Epithelial cell of esophagus (primary cell): ENCODE data around the gene TRPM7.

Experiments
- DNase-seq: peaks from one replicate; pipeline ENCODE4 v3.0.0; 2010; ENCODE audit warnings: low read depth
- H3K4me3 ChIP-seq: 2 replicates; pipeline ENCODE4 v1.5.1; 2011; ENCODE audit warnings: mild to moderate bottlenecking, low read length, control low read depth
- CTCF ChIP-seq: IDR thresholded peaks from 2 replicates; pipeline ENCODE4 v1.5.1; 2011; ENCODE audit warnings: low read depth, mild to moderate bottlenecking, low read length, control low read depth, inconsistent platforms; ENCODE audit not compliant: insufficient read depth; ENCODE audit errors: missing control alignments

Gene TRPM7

GRCh38 chr15:50543556-50543955, 143.0 kb downstream of the TRPM7 start:
- DNase-seq: no peak
- no peak for TF ChIP-seq CTCF
- no peak overlapping the region for H3K4me3 ChIP-seq

DNA sequence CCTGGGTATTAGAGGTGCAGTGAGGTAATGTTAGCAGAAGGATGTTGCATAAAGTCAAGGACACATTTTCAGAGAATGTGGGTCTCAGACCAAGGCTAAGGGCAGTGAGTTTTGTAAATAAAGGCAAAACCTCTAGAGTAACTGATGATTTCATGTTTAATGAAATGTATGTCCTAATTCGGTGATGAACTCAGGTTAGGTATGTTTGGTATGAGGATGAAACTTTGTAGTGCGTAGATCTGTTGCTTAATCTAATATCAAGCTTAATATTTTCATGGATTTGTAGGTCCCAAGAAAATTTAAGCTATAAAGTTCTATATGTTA, 143.7 kb downstream of the TRPM7 start:
- no peak overlapping the region for H3K4me3 ChIP-seq
- no peak for TF ChIP-seq CTCF
- DNase-seq: peak; percentile 58

DNA sequence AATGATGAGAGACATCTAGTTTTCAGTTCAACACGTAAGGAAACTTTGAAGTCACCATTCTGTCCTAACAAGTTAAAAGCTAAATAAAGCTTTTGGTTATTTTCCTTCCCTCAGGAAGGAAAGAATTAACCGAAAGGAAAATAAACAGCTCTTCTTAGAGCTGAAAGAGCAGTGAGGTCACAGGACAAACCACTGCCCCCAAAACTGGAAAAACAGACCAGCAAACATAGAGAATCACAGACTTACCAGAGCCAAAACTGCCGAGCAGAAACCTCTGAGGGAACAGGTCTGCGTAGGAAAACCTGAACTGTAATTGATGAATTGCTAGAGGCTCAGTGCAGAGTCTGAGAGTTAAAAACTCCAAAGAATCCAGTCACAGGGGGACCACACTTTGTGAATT, 154.8 kb downstream of the TRPM7 start:
- H3K4me3 ChIP-seq: no peak overlapping the region

GRCh38 chr15:50531163-50531562, 155.4 kb downstream of the TRPM7 start:
- no peak for DNase-seq
- TF ChIP-seq CTCF: no peak
- H3K4me3 ChIP-seq: no peak overlapping the region

More for the DNA sequence above, 154.8 kb downstream of the TRPM7 start:
- TF ChIP-seq CTCF: no peak
- DNase-seq: no peak

DNA sequence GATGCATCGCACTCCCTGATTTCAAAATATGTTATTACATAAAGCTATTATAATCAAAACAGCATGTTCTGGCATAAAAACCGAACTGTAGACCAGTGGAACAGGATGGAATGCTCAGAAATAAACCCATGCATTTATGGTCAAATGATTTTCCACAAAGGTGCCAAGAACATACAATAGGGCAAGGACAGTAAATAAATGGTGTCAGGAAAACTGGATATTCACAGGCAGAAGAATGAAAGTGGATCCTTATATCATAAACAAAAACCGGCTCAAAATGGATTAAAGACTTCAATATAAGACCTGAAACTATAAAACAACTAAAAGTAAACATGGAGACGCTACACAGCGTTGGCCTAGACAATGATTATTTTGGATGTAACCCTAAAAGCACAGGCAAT, 162.7 kb downstream of the TRPM7 start:
- no peak for TF ChIP-seq CTCF
- no peak overlapping the region for H3K4me3 ChIP-seq
- no peak for DNase-seq

DNA sequence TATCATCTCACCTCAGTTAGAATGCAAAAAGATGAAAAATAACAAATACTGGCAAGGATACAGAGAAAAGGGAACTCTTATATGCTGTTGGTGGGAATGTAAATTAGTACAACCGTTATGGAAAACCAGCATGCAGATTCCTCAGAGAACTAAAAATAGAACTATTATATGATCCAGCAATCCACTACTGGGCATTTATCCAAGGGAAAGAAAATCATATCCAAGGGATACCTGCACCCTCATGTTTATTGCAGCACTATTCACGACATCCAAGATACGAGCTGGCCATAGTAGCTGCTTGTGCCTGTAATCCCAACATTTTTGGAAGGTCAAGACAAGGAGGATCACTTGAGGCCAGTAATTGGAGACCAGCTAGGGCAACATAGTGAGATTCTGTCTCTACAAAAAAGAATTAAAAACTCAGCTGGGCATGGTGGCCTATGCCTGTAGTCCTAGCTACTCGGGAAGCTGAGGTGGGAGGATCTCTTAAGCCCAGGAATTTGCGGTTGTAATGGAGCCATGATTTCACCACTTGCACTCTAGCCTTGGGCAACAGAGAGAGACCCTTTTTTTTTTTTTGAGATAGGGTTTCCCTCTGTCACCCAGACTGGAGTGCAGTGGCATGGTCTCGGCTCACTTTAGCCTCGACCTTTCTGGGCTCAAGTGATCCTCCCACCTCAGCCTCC, 166.7 kb downstream of the TRPM7 start:
- TF ChIP-seq CTCF: no peak

GRCh38 chr15:50513001-50513400, 173.6 kb downstream of the TRPM7 start:
- H3K4me3 ChIP-seq: no peak overlapping the region
- no peak for DNase-seq
- TF ChIP-seq CTCF: no peak

More for the DNA sequence above, 166.7 kb downstream of the TRPM7 start:
- H3K4me3 ChIP-seq: no peak overlapping the region
- no peak for DNase-seq
